T-helper 9 cell (primary cell): Measurements from ENCODE around the gene WDR49.
A peak's percentile ranks its signal among the peaks of the same experiment; 100 is the strongest.
"Not testable (repeated sequence)": the region's sequence is repeated elsewhere in the genome, so short reads cannot be mapped to it uniquely, and the experiment has no call there.

Experiments used
- DNase-seq: peaks from one replicate; pipeline ENCODE4 v3.0.0-alpha.2; 2020
- total RNA-seq, 2 donors: gene quantifications; one replicate each; lab custom pipeline; 2026; lab: John Stamatoyannopoulos, UW

The WDR49 gene
- 0.70 to 1.2 reads per million in 2 donors for total RNA-seq

- DNase-seq = no peak
These were observed at the start of gene WDR49 for GRCh38 chr3:167653760-167654159. Gene WDR49, minus strand, starts transcription at chr3:167653942. Its CDS starts 517 bp downstream, at chr3:167653425.

DNA sequence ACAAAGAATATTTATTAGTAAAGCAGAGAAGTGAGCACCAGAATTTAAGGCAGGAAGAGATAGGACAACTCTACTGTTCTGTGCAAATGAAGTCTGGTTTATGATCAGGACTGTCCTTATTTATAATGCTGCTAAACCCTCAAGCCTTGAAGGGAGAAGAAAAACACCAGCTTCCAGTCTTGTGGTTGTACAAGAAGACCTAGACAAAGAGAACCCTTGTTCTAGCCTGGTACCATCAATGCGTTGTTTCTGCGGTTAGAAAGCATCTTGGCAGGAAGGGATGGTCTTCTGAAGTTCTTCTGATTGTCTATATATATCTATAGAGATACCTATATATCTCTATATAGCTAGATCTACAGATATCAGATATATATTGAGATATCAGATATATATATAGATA lies 47.2 kb upstream of the WDR49 start:
- DNase-seq = no peak

- DNase-seq = no peak
These were observed 46.3 kb upstream of the WDR49 start for GRCh38 chr3:167700046-167700445.

GRCh38 chr3:167694121-167694520 lies 40.4 kb upstream of the WDR49 start:
- no peak for DNase-seq

- no peak for DNase-seq
These were observed 37.6 kb upstream of the WDR49 start for GRCh38 chr3:167691366-167691765.

DNA sequence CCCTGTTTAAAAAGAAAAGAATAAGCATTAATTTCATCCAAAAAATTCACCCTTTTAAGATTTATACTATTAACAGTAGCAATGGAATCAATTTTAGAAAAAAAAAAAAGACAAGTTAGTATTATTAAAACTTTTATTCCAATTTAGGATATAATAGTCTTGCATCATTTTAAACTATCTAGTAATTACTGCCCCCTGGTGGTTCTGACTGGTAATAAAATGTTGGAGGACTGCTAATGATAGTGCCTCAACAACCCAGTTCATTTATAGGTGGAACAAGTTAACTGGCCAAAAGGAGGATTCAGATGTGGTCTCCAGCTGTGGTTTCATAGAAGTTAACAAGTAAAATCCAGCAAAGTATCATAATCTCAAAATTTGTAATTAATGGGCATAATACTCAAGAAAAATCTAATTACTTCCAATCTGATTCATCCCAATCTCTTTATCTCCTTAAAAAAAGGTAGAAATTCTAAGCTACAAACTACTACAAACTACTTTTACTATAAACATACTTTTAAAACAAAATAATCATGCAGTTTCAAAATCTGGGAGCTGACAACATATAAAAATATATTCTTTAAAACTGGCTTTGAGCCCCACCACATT lies 30.7 kb upstream of the WDR49 start:
- peak; percentile 22 for DNase-seq

GRCh38 chr3:167679526-167679925 lies 25.8 kb upstream of the WDR49 start:
- no peak for DNase-seq

- DNase-seq = no peak
These were observed 22.1 kb upstream of the WDR49 start for GRCh38 chr3:167675848-167676247.

DNA sequence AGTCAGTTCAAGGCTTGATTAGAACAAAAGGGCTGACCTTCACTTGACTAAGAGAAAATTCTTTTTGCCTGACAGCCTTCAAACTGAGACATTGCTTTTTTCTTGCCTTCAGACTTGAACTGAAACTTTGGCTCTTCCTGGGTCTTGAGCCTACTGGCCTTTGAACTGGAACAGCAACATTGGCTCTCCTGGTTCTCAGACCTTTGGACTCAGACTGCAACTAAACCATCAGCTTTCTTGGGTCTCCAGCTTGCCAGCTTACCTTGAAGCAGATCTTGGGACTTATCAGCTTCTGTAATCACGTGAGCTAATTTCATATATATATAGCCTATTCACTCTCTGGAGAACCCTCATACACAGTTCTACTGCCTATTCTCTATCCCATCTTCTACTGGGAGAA lies 19.5 kb upstream of the WDR49 start:
- DNase-seq = no peak

GRCh38 chr3:167671878-167672427 lies 18.2 kb upstream of the WDR49 start:
- DNase-seq = no peak

DNA sequence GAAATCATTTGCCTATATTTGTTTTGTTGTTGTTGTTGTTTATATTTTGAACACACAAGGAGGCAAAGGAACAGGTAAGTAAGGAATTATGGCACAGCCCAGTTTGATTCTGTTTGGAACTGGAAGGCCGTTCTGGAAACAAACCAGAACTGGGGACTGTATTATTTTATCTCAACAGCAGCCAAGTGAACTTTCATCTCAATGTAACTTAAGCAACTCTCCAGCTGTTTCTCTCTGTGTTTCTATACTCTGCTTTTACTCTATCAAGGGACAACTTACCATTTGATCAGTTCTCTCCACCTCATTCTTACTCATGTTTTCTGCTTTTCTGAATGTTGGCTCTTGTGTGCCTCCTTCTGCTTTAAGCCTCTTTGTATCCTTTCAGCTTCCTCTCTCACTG lies 16.0 kb upstream of the WDR49 start:
- no peak for DNase-seq

DNA sequence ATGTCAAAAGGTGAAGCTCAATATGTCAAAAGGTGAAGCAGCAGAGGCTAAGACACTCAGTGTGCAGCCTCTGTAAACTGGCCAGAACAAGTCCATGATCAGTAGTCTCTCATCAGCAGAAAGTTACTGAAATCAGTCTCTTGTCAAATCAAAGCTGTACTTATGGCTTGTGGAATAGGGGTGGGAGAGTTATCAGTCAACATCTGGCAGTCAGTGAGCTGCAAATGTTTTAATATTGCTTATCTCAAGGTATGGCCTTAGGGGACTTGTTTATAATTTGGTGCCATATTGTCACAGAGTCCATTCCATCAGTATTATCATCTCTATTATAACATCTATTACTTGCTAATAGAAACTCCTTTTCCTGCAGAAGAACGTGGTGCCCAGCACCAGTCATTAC lies 14.9 kb upstream of the WDR49 start:
- DNase-seq = no peak

DNA sequence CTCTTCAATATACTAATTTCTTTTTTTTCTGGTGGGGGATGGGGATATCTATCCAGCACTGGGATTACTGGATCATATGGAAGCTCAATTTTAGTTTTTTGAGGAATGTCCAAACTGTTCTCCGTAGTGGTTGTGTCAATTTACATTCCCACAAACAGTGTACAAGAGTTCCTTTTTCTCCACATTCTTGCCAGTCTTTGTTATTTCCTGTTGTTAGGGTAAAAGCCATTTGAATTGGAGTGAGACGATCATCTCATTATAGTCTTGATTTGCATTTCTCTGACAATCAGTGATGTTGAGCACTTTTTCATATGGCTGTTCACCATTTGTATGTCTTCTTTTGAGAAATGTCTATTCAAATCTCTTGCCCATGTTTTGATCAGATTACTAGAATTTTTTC lies 12.8 kb upstream of the WDR49 start:
- DNase-seq = no peak

DNA sequence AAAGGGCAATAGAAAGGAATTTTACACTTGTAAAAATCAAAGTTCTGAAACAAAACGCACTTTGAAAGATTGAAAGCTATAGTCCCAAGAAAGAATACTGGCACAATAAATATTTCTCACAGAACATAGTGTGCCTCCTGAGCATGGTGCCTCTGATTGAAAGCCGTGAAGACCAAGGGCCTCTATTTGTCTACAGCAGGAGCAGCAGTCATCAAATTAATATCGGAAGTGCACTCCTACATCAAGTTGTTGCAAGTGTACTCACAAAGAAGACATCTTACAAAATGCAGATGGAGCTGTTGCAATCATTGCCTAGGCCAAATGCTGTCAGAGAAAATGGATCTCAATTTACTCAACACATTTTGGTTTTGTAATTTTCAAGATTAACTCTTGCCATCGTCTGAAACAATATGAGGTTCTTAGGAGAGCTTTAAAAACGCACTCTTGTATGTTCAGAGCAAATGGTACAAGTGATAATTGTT lies 9.2 kb upstream of the WDR49 start:
- no peak for DNase-seq

GRCh38 chr3:167657684-167658225 lies 4.0 kb upstream of the WDR49 start:
- no peak for DNase-seq

DNA sequence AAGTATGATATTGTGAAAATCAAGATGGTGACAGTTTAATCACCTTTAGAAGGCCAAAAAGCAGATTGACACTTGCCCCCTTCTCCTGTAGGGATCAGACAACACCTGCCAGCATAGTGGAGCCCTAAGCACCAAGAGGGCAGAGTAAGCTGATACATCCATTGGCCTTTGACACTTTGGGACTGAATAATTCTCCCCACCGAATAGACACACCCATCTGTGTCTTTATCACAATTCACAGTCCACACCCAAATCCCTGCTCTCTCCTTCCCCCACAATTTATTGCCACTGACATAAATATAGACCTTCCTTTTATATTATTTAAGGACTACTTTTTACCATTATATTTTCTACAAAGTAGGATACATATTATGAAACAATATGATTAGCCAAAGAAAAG lies 3.1 kb upstream of the WDR49 start:
- DNase-seq = no peak

DNA sequence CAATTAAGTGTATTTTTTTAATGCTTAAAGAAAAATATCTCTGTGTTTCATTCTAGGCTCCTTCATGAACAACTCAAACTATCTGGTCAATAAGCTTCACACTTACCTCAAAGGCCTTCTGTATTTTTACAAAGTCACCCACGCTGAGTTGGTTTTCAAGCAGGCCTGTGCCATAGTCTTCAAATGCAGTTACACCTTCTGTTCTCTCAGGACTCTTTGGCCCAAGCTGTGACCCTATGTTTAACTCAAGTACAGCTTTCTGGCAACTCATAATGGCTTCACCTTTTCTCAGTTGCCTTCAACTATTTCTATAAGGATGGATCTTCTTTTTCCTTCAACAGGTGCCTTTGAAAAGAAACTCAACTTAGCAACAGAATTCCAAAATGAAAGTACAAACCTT lies 587 bp downstream of the WDR49 start:
- no peak for DNase-seq

DNA sequence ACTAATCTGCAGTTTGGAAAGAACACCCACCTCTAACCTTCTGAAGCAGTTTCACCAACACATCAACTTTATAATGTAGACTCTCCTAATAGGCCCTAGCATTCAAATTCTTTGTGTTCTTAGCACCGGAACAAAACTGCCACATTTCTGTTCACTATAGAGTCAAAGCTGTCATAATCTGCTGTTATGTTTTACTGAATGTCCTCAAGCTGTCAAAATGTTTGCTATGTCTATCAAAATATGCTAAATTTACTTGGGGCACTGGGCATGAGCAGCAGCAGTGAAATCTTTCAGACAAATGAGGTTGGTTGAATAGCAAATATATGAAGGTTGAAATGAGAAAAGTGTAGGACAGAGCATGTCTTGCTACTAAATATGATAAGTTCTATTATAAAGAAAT lies 1.9 kb downstream of the WDR49 start:
- no peak for DNase-seq

- DNase-seq = no peak
These were observed 3.3 kb downstream of the WDR49 start for GRCh38 chr3:167650459-167650858.

- no peak for DNase-seq
These were observed 4.0 kb downstream of the WDR49 start for GRCh38 chr3:167649746-167650145.

GRCh38 chr3:167644611-167645010 lies 9.1 kb downstream of the WDR49 start:
- DNase-seq = no peak

DNA sequence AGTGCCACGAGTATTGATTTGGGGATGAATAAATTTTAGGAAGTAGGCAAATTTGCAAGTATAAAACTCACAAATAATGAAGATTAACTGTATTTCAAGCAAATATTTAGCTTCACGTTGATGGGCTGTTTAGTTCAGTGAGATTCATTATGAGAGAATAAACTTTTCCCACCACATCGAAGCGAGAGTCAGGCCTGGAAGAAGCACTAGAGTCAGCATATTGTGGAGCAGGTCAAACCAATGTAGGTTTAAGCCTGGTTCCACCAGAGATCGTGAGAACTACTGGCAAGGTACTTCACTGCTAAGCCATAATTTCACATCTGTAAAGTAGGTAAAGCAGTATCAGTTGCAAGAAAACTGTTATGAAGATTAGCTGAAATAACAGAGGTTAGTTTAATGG lies 22.3 kb downstream of the WDR49 start:
- DNase-seq = no peak

DNA sequence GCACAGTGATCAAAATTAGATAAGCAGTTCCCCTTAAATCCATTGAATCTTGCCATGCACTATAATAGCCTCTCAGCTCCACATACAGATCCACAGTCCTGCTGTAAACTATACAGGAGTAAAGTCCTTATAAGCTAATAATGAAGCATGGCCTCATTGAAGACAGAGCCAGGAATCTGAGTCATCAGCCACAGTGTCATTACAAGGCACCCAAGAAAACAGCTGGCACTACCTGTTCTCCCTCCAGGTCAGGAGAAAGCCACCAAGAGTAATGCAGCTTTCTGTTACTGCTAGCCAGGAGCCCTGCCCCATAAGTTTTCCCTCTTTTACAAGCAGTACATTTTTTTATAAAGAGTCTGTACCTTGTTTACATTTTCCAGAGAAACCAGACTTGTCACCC lies 27.3 kb downstream of the WDR49 start:
- no peak for DNase-seq

DNA sequence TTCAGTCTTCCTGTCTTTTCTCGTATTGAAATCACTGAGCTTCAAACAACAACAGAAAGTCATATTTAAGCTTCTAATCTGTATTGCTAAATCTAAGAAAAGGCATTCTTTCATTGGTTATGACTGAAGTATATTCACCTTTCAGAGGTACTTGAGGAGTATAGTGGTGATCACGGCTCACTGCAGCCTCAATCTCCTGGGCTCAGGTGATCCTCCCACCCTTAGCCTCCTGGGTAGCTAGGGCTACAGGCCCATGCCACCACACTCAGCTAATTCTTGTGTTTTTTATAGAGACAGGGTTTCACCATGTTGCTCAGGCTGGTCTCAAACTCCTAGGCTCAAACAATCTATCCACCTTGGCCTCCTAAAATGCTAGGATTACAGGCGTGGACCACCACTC lies 38.7 kb downstream of the WDR49 start:
- no peak for DNase-seq

GRCh38 chr3:167614196-167614595 lies 39.5 kb downstream of the WDR49 start:
- DNase-seq = not testable (repeated sequence)
